Activated naive CD8-positive, alpha-beta T cell treated with anti-CD3 and anti-CD28 coated beads, Interleukin-2, amount 10 ng/mL, durations not matched to agents 7 days and 5 days (primary cell): Measurements from ENCODE around the gene NOTCH4. TPM values are rescaled to one million over a fixed set of nuclear protein-coding genes. Genes with fewer than 3 reads are reported as not detected.
A peak's percentile ranks its signal among the peaks of the same experiment; 100 is the strongest.
"Not testable (repeated sequence)": the region's sequence is repeated elsewhere in the genome, so short reads cannot be mapped to it uniquely, and the experiment has no call there.

Experiments
- ATAC-seq: fragments of 150-1000 bp; cut with Tn5 transposase; one replicate; pipeline ENCODE4 v1.10.0; 2021; ENCODE audit warnings: low read depth, moderate library complexity
- POLR2A ChIA-PET: fragments of 350-600 bp; sonication (Branson Sonifier 250); formaldehyde crosslinking; loops from one replicate; lab custom pipeline; 2021; ENCODE audit warnings: antibody characterized with exemption; lab: Charles Lee
- DNase-seq: peaks from one replicate; pipeline ENCODE4 v3.0.0; 2021
- H3K27ac Mint-ChIP-seq: one replicate; pipeline ENCODE4 v1.8.0; 2022; ENCODE audit warnings: mild to moderate bottlenecking, mixed read lengths
- H3K27me3 Mint-ChIP-seq: one replicate; pipeline ENCODE4 v1.8.0; 2022; ENCODE audit warnings: mild to moderate bottlenecking, moderate library complexity, mixed read lengths
- H3K36me3 Mint-ChIP-seq: one replicate; pipeline ENCODE4 v1.8.0; 2021; ENCODE audit warnings: mild to moderate bottlenecking, mixed read lengths
- H3K4me1 Mint-ChIP-seq: one replicate; pipeline ENCODE4 v1.8.0; 2021; ENCODE audit warnings: mixed read lengths
- H3K4me3 Mint-ChIP-seq: one replicate; pipeline ENCODE4 v1.8.0; 2022; ENCODE audit warnings: mild to moderate bottlenecking, moderate library complexity, mixed read lengths
- H3K9me3 Mint-ChIP-seq: one replicate; pipeline ENCODE4 v1.8.0; 2021; ENCODE audit warnings: mixed read lengths
- total RNA-seq, 2 experiments: library from RNA; stranded (reverse); gene quantifications; one replicate each; pipeline ENCODE4 v1.2.3, GENCODE V29; 2021

The NOTCH4 gene
- total RNA-seq, 2 experiments from 2014 or later, result 0.67 to 0.79 TPM

GRCh38 chr6:32242318-32242813 is 18.5 kb upstream of the NOTCH4 start:
- peaks cover 19% of the 10 kb centered on the region for H3K4me1 Mint-ChIP-seq
- H3K27me3 Mint-ChIP-seq, POLR2A ChIA-PET, H3K4me3 Mint-ChIP-seq, ATAC-seq, H3K36me3 Mint-ChIP-seq, H3K9me3 Mint-ChIP-seq, DNase-seq: not testable (repeated sequence)
- H3K27ac Mint-ChIP-seq, result peak overlapping the region; percentile 4

GRCh38 chr6:32240686-32241085 is 16.8 kb upstream of the NOTCH4 start:
- peaks cover 6% of the 10 kb centered on the region for H3K27me3 Mint-ChIP-seq
- POLR2A ChIA-PET, result no interaction called here
- no peak for ATAC-seq
- no peak for DNase-seq
- no peaks in the 10 kb centered on the region for H3K9me3 Mint-ChIP-seq
- no peaks in the 10 kb centered on the region for H3K36me3 Mint-ChIP-seq
- peaks cover 19% of the 10 kb centered on the region for H3K4me1 Mint-ChIP-seq
- no peak overlapping the region for H3K4me3 Mint-ChIP-seq
- no peak overlapping the region for H3K27ac Mint-ChIP-seq

- POLR2A ChIA-PET, result no interaction called here
- DNase-seq (no peak), ATAC-seq (no peak)
- no peak overlapping the region for H3K27ac Mint-ChIP-seq
- peaks cover 15% of the 10 kb centered on the region for H3K4me1 Mint-ChIP-seq
- peaks cover 2% of the 10 kb centered on the region for H3K27me3 Mint-ChIP-seq
- no peaks in the 10 kb centered on the region for H3K36me3 Mint-ChIP-seq
- H3K4me3 Mint-ChIP-seq, result no peak overlapping the region
- no peaks in the 10 kb centered on the region for H3K9me3 Mint-ChIP-seq
These were observed 15.6 kb upstream of the NOTCH4 start for GRCh38 chr6:32239462-32239861.

GRCh38 chr6:32234934-32235333 is 11.1 kb upstream of the NOTCH4 start:
- no peak for DNase-seq
- peak; percentile 42 for ATAC-seq
- no peaks in the 10 kb centered on the region for H3K4me1 Mint-ChIP-seq
- no peaks in the 10 kb centered on the region for H3K9me3 Mint-ChIP-seq
- no peaks in the 10 kb centered on the region for H3K36me3 Mint-ChIP-seq
- H3K27ac Mint-ChIP-seq, result no peak overlapping the region
- no peak overlapping the region for H3K4me3 Mint-ChIP-seq
- H3K27me3 Mint-ChIP-seq, result no peaks in the 10 kb centered on the region
- POLR2A ChIA-PET, result no interaction called here

GRCh38 chr6:32226434-32226833 is 2.6 kb upstream of the NOTCH4 start:
- no peaks in the 10 kb centered on the region for H3K27me3 Mint-ChIP-seq
- H3K4me3 Mint-ChIP-seq, result no peak overlapping the region
- ATAC-seq (no peak), DNase-seq (no peak)
- H3K36me3 Mint-ChIP-seq, result no peaks in the 10 kb centered on the region
- H3K27ac Mint-ChIP-seq, result no peak overlapping the region
- H3K9me3 Mint-ChIP-seq, result no peaks in the 10 kb centered on the region
- H3K4me1 Mint-ChIP-seq, result peaks cover 7% of the 10 kb centered on the region
- POLR2A ChIA-PET, result no interaction called here

- Mint-ChIP-seq H3K4me3 (no peak overlapping the region), H3K9me3 (no peaks in the 10 kb centered on the region), H3K27me3 (no peaks in the 10 kb centered on the region), H3K36me3 (no peaks in the 10 kb centered on the region), H3K27ac (no peak overlapping the region), H3K4me1 (peaks cover 7% of the 10 kb centered on the region)
- POLR2A ChIA-PET, result no interaction called here
- no peak for ATAC-seq
- no peak for DNase-seq
These were observed 829 bp upstream of the NOTCH4 start for GRCh38 chr6:32224696-32225095.

- Mint-ChIP-seq H3K27ac (no peak overlapping the region), H3K4me1 (peaks cover 5% of the 10 kb centered on the region), H3K9me3 (no peaks in the 10 kb centered on the region), H3K36me3 (no peaks in the 10 kb centered on the region), H3K27me3 (no peaks in the 10 kb centered on the region), H3K4me3 (no peak overlapping the region)
- DNase-seq (no peak), ATAC-seq (no peak)
- POLR2A ChIA-PET, result no interaction called here
These were observed 1.3 kb downstream of the NOTCH4 start for GRCh38 chr6:32222333-32223230.

- Mint-ChIP-seq H3K27ac (no peak overlapping the region), H3K27me3 (no peaks in the 10 kb centered on the region), H3K36me3 (no peaks in the 10 kb centered on the region), H3K4me3 (no peak overlapping the region), H3K9me3 (no peaks in the 10 kb centered on the region), H3K4me1 (peaks cover 9% of the 10 kb centered on the region)
- no peak for ATAC-seq
- no peak for DNase-seq
- POLR2A ChIA-PET, result interaction anchor here (0.5 kb wide), 1 partner anchor 498 kb away, joined by 4 read pairs; no protein-coding TSS in a partner anchor
These were observed 3.8 kb downstream of the NOTCH4 start for GRCh38 chr6:32220021-32220420.

GRCh38 chr6:32218167-32218566 is 5.7 kb downstream of the NOTCH4 start:
- POLR2A ChIA-PET, result no interaction called here

GRCh38 chr6:32216998-32217397 is 6.9 kb downstream of the NOTCH4 start:
- Mint-ChIP-seq H3K27me3 (no peaks in the 10 kb centered on the region), H3K4me3 (no peak overlapping the region), H3K36me3 (no peaks in the 10 kb centered on the region), H3K4me1 (peaks cover 8% of the 10 kb centered on the region), H3K9me3 (no peaks in the 10 kb centered on the region), H3K27ac (no peak overlapping the region)
- no peak for ATAC-seq
- DNase-seq, result no peak
- POLR2A ChIA-PET, result interaction anchor here (0.9 kb wide), 1 partner anchor 11 kb away, joined by 3 read pairs; no protein-coding TSS in a partner anchor

More at GRCh38 chr6:32218167-32218566, 5.7 kb downstream of the NOTCH4 start:
- Mint-ChIP-seq H3K4me3 (no peak overlapping the region), H3K27me3 (no peaks in the 10 kb centered on the region), H3K9me3 (no peaks in the 10 kb centered on the region), H3K4me1 (peaks cover 11% of the 10 kb centered on the region), H3K36me3 (no peaks in the 10 kb centered on the region), H3K27ac (no peak overlapping the region)
- ATAC-seq, result no peak
- no peak for DNase-seq

- Mint-ChIP-seq H3K4me3 (no peak overlapping the region), H3K27me3 (no peaks in the 10 kb centered on the region), H3K27ac (no peak overlapping the region), H3K4me1 (peaks cover 8% of the 10 kb centered on the region), H3K36me3 (no peaks in the 10 kb centered on the region), H3K9me3 (no peaks in the 10 kb centered on the region)
- ATAC-seq (no peak), DNase-seq (no peak)
- POLR2A ChIA-PET, result no interaction called here
These were observed 7.6 kb downstream of the NOTCH4 start for GRCh38 chr6:32216285-32216684.

GRCh38 chr6:32215617-32216016 is 8.2 kb downstream of the NOTCH4 start:
- no peak overlapping the region for H3K4me3 Mint-ChIP-seq

GRCh38 chr6:32214126-32214525 is 9.7 kb downstream of the NOTCH4 start:
- Mint-ChIP-seq H3K27ac (peak overlapping the region; percentile 62), H3K4me1 (peaks cover 8% of the 10 kb centered on the region), H3K36me3 (no peaks in the 10 kb centered on the region), H3K4me3 (no peak overlapping the region), H3K9me3 (no peaks in the 10 kb centered on the region), H3K27me3 (no peaks in the 10 kb centered on the region)
- POLR2A ChIA-PET, result no interaction called here
- ATAC-seq (no peak), DNase-seq (no peak)

More at GRCh38 chr6:32215617-32216016, 8.2 kb downstream of the NOTCH4 start:
- Mint-ChIP-seq H3K9me3 (no peaks in the 10 kb centered on the region), H3K36me3 (no peaks in the 10 kb centered on the region), H3K4me1 (peaks cover 8% of the 10 kb centered on the region), H3K27ac (no peak overlapping the region), H3K27me3 (no peaks in the 10 kb centered on the region)
- DNase-seq (no peak), ATAC-seq (no peak)
- POLR2A ChIA-PET, result no interaction called here

GRCh38 chr6:32213649-32214048 is 10.2 kb downstream of the NOTCH4 start:
- POLR2A ChIA-PET, result no interaction called here
- no peak for DNase-seq
- H3K4me1 Mint-ChIP-seq, result peaks cover 8% of the 10 kb centered on the region
- H3K36me3 Mint-ChIP-seq, result no peaks in the 10 kb centered on the region
- no peaks in the 10 kb centered on the region for H3K27me3 Mint-ChIP-seq
- H3K4me3 Mint-ChIP-seq, result no peak overlapping the region
- H3K27ac Mint-ChIP-seq, result no peak overlapping the region
- H3K9me3 Mint-ChIP-seq, result no peaks in the 10 kb centered on the region
- ATAC-seq, result no peak
